ENCODE data around the gene FYN.

DNA sequence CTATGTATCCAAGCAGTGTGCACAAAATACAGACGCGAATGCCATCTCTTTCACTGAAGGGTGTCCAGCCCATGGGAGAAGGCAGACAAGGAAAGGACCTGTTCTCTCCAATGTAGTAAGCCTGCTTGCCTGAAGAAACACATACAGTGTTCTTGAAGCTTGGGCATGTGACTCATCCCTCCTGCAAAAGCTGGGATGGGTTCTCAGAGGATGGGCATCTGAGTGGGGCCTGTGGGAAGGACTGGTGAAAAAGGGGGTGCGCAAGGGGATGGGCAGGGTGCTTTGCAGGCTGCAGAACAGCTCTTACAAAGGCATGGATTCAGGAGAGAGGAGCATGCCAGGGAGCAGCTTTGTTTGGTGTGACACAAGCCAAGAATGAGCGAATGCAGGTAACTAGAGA, 128.1 kb downstream of the FYN start:
- TF ChIP-seq ZNF274 (IDR thresholded peaks at IDR 0.05; ENCODE audit: low read depth, low read length) (no peak), YY1 (IDR thresholded peaks at IDR 0.05; ENCODE audit: insufficient read depth, insufficient read length) (no peak)

Data from NT2/D1 (cell line).